Kidney capillary endothelial cell (primary cell): ENCODE results near the gene JMJD4.

ENCODE experiments used
- DNase-seq: peaks from one replicate; pipeline ENCODE4 v3.0.0-alpha.2; 2018; ENCODE audit warnings: low spot score

Gene JMJD4

GRCh38 chr1:227734856-227735538, at the start of gene JMJD4, which contains the start of gene SNAP47:
Gene JMJD4, minus strand, starts transcription at chr1:227735302. Its CDS starts 29 bp downstream, at chr1:227735273.
Gene SNAP47, plus strand, starts transcription at chr1:227735435. Its CDS starts 12,302 bp downstream, at chr1:227747737.
- peak; percentile 92 for DNase-seq

GRCh38 chr1:227782226-227782625, 47.1 kb upstream of the JMJD4 start:
- DNase-seq, result no peak

DNA sequence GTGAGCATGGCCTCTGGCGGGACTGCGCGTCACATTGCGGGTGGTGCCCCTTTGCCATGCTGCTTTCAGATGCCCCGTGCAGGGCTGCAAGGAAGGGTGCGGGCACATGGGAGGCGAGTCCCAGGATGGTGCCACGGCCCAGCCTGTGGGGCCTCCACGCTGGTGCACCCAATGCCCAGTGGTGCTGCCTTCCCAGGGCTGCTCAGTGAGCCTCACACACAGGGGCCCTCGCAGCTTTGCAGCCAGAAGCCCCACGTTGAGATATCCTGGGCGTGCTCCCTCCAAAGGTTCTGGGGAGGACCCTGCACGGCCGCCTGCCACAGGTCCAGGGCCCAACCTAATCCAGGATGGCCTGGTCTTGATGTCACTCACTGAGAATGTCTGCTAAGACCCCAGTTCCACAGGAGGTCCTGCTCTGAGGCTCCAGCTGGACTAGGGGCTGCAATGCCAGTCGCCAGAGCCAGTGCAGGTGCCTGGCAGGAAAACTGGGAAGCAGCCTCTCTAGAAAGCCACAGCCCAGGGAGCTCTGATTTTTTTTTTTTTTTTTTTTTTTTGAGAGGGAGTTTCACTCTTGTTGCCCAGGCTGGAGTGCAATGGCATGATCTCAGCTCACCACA, 46.3 kb upstream of the JMJD4 start:
- no peak for DNase-seq

DNA sequence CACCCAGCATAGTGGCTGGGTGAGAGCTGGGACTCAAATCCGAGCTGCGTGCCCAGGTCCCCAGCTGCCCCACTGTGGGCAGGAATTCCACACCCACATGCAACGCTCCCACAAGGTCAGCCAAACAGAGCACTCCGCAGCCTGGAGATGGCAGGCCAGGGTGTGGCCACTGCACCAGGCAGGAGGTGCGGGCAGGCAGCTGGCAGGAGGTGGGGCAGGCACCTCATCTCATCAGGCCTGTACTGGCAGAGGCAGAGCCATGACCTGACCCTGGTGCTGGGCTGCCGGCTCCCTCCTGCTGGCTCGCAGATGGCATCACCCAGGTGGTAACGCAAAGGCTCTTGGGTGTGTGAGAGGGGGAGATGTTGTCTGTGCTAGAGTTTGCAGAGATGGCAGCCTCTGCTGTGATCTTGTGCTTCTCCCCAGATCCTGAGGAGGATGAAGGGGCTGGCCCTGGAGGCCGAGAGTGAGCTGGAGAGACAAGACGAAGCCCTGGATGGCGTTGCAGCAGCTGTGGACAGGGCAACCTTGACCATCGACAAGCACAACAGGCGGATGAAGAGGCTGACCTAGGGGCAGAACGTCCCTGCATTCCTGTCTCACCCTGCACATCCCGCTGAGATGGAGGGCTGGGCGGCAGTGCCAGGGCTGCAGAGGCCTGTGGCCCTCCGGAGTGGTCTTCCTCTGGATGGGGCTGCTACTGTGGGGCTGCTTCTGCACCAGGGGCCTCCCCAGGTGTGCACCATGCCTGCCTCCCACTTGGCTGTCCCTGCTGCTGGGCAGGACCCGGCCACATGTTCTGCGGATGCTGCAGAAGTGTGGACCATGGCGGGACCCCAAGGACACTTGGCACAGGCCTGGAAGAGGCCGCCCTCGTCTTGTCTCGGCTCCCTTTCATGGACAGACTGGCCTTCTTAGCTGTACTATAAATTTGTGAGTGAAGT, 45.3 kb upstream of the JMJD4 start:
- DNase-seq, result no peak

GRCh38 chr1:227779685-227780084, 44.6 kb upstream of the JMJD4 start:
- DNase-seq, result no peak

DNA sequence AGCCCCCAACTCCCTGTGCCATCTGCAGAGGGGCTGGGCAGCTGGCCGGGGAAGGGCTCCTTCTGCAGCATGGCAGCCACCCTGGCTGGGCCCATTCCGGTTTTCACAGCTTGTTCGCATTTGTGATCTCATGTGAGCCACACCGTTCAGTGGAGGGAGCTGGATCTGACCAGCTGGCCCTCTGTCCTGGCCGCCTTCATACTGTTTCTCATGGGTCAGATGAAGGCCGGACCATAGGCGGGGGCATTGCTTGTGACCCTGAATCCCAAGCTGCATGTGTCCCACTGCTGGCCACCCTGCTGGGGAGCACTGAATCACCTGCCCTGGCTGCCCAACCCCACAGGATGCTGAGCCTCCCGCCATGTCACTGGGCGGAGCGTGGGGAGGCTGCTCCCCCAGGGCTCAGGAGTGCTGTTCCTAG, 43.9 kb upstream of the JMJD4 start:
- DNase-seq, result no peak

GRCh38 chr1:227778401-227778947, 43.4 kb upstream of the JMJD4 start:
- DNase-seq, result no peak

DNA sequence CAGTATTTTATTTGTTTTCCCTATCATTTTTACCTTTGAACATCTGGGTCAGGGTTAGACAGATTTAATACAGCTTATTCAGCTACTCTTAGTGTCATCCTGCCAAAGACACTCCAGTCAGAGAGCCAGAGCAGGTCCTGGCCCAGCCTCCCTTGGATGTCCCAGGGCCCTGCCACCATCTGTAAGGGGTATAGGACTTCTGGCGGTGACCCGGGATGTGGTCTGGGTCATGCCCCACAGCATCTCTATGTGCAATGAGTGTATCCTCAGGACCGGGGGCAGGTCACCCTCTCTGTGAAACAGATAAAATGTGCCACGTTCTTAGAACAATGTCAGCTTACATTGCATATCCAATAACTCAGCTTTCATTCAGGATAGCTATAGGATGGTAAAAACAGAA, 42.5 kb upstream of the JMJD4 start:
- DNase-seq, result no peak

DNA sequence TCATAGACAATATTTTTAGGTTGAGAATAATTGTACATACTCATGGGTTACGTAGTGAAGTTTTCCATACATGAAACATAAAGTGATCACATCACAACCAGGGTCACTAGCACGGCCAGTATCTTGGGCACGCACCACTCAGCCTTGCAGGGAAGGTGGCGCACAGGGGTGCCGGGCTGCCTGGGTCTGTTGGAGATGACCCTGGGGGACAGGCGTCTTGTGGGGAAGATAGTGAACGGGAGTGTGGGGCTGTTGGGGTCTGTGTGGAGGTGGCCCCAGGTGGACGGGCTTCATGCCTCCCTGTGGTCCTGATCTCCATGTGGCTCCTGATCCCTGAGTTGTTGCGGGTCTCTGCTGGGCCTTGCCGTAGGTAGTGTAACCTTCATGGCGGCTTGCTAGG, 42.1 kb upstream of the JMJD4 start:
- DNase-seq, result no peak

DNA sequence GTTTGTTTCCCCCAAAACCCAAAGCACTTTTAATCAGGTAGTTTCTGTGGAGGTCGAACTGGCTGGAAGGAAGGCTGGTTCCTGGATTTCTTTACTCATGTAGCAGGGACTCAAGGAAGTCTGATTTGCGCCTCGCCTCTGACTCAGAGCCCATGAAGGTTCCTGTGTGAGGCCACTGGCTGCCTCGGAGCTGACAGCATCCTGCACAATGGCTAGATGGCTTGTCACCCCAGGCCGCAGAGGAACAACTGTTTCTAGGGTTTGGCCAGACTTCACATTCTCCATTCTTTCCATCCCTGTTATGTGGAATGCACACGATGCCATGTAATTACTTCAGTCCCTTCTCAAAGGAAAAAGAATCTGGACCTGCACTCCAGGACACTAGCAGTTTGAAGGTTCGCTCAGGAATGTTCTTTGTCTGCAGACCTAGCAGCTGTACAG, 41.2 kb upstream of the JMJD4 start:
- DNase-seq, result peak; percentile 84

DNA sequence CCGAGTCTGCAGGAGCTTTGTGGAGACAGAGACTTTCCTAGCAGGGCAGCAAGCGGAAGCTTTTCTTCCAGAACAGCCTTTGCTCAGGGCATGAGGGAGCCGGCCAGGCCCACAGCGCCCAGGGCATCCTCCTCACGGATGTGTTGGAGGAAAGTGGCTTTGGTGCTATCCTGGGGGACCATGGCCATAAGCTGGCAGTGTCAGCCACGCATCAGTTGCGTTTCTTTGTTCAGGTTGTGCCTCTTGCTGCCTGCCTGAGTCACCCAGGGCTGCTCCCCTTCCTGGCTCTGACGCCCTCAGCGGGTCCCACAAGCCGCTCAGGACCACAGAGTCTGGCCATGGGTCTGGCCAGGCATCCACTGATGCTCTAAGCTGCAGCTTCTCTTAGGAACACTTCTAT, 40.7 kb upstream of the JMJD4 start:
- DNase-seq, result peak; percentile 33

DNA sequence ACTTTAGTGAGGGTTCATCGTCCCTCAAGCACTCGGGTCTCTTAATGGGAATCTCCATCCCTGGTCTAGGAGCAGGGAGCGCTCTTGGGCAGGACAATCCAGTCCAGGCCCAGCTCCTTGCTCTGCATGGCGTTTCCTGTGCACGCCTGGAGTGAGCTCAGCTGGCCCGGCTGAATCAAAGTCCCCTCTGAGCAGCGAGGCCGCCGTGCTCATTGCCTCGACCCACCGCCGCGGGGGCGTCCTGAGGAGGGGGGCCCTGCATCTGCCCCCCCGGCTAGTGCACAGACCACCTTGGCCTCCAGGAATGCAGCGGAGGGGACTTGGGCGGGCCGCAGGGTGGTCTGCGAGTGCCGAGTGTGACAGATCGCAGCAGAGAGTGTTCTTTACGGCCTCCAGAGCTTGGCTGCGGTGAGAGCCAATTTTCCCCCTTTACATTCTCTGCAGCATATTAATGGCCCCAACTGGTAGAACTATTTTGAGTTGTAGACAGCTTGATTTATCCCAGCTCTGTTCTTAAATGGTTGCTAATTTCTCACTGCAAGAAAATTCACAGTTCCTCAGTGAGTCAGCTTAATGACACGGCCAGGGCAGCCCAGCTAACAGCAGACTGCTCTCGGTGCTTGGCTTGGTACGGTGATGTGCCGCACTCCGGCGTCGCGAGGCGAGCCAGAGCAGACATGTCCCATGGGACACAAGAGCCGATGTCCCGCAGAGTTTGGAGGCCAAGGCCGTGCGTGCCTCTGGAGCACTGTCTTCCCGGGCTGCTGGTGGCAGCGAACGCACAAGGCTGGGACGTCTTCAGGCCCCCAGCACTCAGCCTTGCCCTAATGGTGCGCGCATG, 39.9 kb upstream of the JMJD4 start:
- DNase-seq, result no peak

GRCh38 chr1:227774051-227774731, 39.1 kb upstream of the JMJD4 start:
- DNase-seq, result no peak

DNA sequence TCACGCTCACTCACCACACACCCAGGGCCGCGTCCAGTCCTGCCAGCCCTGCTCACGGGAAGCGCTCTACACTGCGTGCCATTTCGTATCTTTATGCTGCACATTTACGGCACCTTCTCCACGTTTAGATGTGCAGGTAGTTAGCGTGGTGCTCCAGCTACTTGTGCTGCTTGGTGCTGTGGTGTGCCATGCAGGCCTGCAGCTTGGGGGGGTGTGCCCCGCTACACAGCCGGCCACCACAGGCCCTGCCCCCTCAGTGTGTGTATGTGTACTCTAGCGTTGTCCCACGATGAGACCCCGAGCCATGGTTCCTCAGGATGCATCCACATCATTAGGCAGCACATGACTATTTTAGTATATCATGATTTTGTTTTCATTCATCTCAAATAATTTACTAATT, 38.5 kb upstream of the JMJD4 start:
- DNase-seq, result no peak

DNA sequence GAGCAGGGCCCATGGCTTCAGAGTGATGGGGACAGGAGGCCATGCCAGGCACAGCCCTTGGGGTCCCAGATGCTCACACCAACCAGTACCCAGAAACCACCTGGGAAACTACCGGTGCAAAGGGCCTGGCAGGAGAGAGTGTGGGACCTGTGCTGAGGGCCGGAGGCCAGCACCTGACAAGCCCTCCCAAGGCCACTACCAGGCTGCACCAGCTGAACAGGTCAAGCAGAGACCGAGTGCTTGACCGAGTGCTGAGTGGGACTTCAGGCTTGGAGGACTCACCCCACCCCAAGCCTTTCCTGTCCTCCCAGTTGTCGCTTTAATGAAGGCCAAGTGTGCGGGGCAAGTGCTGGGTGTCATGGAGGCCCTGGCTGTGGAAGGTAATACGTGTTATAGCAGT, 36.7 kb upstream of the JMJD4 start:
- no peak for DNase-seq

- DNase-seq, result no peak
These were observed 36.2 kb upstream of the JMJD4 start for GRCh38 chr1:227771326-227771725.

DNA sequence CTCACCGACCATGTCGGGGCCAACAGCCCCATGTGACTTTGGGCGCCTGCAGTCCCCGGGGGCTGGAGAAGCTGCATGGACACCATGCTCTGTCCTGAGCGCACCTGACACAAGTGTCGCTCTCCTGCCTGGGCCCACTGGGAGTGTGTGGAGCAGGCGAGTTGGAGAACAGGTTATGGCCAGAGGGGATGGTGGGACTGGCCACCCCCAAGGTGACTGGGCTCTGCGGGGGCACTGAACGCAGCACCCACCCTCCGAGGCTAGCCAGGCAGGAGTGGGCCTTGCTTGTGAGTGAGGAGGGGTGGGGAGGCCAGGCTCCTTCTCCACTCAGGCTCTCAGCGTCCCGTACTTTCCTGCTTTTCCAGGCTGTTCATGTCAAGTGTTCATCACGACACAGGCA, 35.7 kb upstream of the JMJD4 start:
- DNase-seq, result no peak

DNA sequence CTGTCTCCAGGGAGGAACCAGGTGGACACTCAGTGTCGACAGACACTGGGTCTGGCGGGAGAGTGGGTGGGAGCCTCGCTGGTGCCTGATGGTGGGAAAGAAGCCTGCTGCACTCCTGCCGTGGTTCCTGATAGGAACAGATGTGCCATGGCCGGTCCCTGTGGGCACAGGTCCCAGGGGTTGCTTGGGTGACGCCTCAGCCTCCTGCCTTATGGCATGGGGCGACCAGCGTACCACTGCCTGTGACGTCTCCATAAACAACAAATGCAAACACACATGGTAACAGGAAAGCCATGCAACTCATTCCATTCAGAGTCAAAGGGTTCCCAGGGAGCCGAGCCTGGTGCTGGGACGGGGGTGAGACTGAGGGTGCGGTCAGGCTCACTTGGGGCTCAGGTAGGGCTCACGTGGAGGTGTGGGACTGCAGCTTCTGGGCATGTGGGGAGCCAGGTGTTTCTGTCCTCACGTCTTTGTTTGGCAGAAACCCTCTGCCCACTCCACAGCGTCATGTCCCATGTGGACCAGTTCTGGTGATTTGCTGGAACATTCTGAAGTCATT, 34.9 kb upstream of the JMJD4 start:
- DNase-seq, result no peak

GRCh38 chr1:227769047-227769935, 34.2 kb upstream of the JMJD4 start:
- DNase-seq, result no peak
